Measurements from ENCODE around the gene SLC39A11. TPM values are rescaled to one million over a fixed set of nuclear protein-coding genes. Genes with fewer than 3 reads are reported as not detected.

The SLC39A11 gene
- total and polyA plus RNA-seq, 2 of the 13 experiments (the other 11 are each of a cell fraction or from before 2014, with no cell fraction given): 17.2 to 31.5 TPM

DNA sequence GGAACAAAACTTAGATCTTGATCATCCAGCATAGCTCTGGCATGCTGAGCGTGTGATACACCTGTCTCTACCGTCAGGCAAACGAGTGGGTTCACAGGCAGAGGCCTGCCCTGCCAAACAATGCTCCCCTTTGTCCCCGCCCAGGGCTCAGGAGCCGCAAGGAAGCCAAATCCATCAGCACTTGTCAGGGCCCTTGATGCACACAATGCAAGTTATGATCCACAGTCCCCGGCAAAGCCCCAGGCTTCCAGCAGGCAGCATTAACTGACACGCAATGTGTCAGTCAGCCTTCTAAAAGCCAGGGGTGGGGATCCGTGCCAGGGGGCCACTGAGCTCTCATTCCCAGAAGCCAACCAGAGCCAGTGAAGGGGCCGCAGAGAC, 460.9 kb downstream of the SLC39A11 start (continued):
- TF ChIP-seq MYC (CRISPR knock-in tag; IDR thresholded peaks at IDR 0.05; ENCODE audit: borderline replicate concordance) (no peak), BRD4 (CRISPR knock-in tag; IDR thresholded peaks at IDR 0.05) (no peak), DPF2 (CRISPR knock-in tag; IDR thresholded peaks at IDR 0.05; ENCODE audit: borderline replicate concordance, low read depth) (no peak), CC2D1A (CRISPR knock-in tag; IDR thresholded peaks at IDR 0.05) (no peak), ZNF839 (CRISPR knock-in tag; IDR thresholded peaks at IDR 0.05; ENCODE audit: borderline replicate concordance) (0 out of 2 replicates have a peak, but pooled peaks have one; percentile 22), ZNF512 (CRISPR knock-in tag; IDR thresholded peaks at IDR 0.05) (no peak), E2F1 (CRISPR knock-in tag; IDR thresholded peaks at IDR 0.05) (no peak), JDP2 (CRISPR knock-in tag; IDR thresholded peaks at IDR 0.05; ENCODE audit: borderline replicate concordance) (no peak), CBX5 (CRISPR knock-in tag; IDR thresholded peaks at IDR 0.05; ENCODE audit: borderline replicate concordance) (no peak), WIZ (CRISPR knock-in tag; IDR thresholded peaks at IDR 0.05) (no peak), ZFAT (CRISPR knock-in tag; conservative IDR thresholded peaks at IDR 0.05) (no peak), ZNF773 (CRISPR knock-in tag; IDR thresholded peaks at IDR 0.05; ENCODE audit: borderline replicate concordance) (no peak), ZNF343 (CRISPR knock-in tag; IDR thresholded peaks at IDR 0.05) (0 out of 2 replicates have a peak, but pooled peaks have one; percentile 4), NONO (IDR thresholded peaks at IDR 0.05) (no peak), NONO (CRISPR knock-in tag; conservative IDR thresholded peaks at IDR 0.05) (no peak), ZBTB34 (CRISPR knock-in tag; IDR thresholded peaks at IDR 0.05) (peak; percentile 72; the same call in 1 of the 2 replicates), SRF (IDR thresholded peaks at IDR 0.05; ENCODE audit: low read depth, low read length) (no peak), CHCHD3 (CRISPR knock-in tag; IDR thresholded peaks at IDR 0.05) (no peak), ZNF263 (CRISPR knock-in tag; IDR thresholded peaks at IDR 0.05) (no peak)
- TF ChIP-seq, protein P1, sequence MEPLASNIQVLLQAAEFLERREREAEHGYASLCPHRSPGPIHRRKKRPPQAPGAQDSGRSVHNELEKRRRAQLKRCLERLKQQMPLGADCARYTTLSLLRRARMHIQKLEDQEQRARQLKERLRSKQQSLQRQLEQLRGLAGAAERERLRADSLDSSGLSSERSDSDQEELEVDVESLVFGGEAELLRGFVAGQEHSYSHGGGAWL (CRISPR knock-in tag; IDR thresholded peaks at IDR 0.05): no peak
- TF ChIP-seq, protein P2, sequence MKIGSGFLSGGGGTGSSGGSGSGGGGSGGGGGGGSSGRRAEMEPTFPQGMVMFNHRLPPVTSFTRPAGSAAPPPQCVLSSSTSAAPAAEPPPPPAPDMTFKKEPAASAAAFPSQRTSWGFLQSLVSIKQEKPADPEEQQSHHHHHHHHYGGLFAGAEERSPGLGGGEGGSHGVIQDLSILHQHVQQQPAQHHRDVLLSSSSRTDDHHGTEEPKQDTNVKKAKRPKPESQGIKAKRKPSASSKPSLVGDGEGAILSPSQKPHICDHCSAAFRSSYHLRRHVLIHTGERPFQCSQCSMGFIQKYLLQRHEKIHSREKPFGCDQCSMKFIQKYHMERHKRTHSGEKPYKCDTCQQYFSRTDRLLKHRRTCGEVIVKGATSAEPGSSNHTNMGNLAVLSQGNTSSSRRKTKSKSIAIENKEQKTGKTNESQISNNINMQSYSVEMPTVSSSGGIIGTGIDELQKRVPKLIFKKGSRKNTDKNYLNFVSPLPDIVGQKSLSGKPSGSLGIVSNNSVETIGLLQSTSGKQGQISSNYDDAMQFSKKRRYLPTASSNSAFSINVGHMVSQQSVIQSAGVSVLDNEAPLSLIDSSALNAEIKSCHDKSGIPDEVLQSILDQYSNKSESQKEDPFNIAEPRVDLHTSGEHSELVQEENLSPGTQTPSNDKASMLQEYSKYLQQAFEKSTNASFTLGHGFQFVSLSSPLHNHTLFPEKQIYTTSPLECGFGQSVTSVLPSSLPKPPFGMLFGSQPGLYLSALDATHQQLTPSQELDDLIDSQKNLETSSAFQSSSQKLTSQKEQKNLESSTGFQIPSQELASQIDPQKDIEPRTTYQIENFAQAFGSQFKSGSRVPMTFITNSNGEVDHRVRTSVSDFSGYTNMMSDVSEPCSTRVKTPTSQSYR (CRISPR knock-in tag; IDR thresholded peaks at IDR 0.05; ENCODE audit: borderline replicate concordance): no peak
- TF ChIP-seq, protein P3, sequence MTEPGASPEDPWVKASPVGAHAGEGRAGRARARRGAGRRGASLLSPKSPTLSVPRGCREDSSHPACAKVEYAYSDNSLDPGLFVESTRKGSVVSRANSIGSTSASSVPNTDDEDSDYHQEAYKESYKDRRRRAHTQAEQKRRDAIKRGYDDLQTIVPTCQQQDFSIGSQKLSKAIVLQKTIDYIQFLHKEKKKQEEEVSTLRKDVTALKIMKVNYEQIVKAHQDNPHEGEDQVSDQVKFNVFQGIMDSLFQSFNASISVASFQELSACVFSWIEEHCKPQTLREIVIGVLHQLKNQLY (CRISPR knock-in tag; IDR thresholded peaks at IDR 0.05): no peak

Measured in HepG2 (cell line).